GM12878 (cell line): ENCODE measurements around the gene CRHBP. TPM values are rescaled to one million over a fixed set of nuclear protein-coding genes. Genes with fewer than 3 reads are reported as not detected.

Experiments
- CHD2 ChIP-seq: IDR thresholded peaks from 2 replicates; pipeline ENCODE4 v1.6.1; 2011; ENCODE audit warnings: low read depth, low read length, improper control_type of control experiment, borderline replicate concordance
- FOS ChIP-seq: IDR thresholded peaks from 3 replicates; pipeline ENCODE4 v1.6.1; 2011; ENCODE audit warnings: borderline replicate concordance; ENCODE audit not compliant: insufficient read length; ENCODE audit errors: extremely low read depth
- HDAC6 ChIP-seq: fragments of 200-600 bp; sonication (generic); IDR thresholded peaks from one replicate; pipeline ENCODE4 v1.8.0; 2017; ENCODE audit warnings: antibody characterized with exemption; ENCODE audit not compliant: unreplicated experiment
- PML ChIP-seq: IDR thresholded peaks from 2 replicates; pipeline ENCODE4 v1.6.1; 2012; ENCODE audit warnings: low read length, inconsistent platforms
- ZNF217 ChIP-seq: fragments of 450-650 bp; IDR thresholded peaks from 2 replicates; pipeline ENCODE4 v1.6.1; 2017; ENCODE audit warnings: antibody characterized with exemption, mild to moderate bottlenecking
- polyA plus RNA-seq, 11 experiments: library from polyadenylated mRNA; depleted of rRNA in 4 of 11; unstranded in 6 of 11; stranded (reverse) in 5 of 11; fragments of >200 nt; fragmentation: Nextera tagmentation in 4 of 11; fragmentation: Illumina TruSeq in 1 of 11; extraction: Ambion mirVana in 4 of 11; extraction: Trizol in 1 of 11; gene quantifications; 1 replicate in 1 of 11; 2 replicates in 10 of 11; pipeline versions ENCODE4 v1.2.1 to v1.2.3, GENCODE V29; 2011 to 2016; ENCODE audit warnings: inconsistent platforms in 2 of 11, missing spikeins in 2 of 11, low read depth in 1 of 11
- total RNA-seq, 4 experiments: library from RNA; depleted of rRNA in 3 of 4; stranded (reverse); fragments of >200 nt in 3 of 4; fragmentation: Illumina TruSeq in 1 of 4; extraction: Trizol in 1 of 4; gene quantifications; 2 replicates each; pipeline versions ENCODE4 v1.2.1 to v1.2.3, GENCODE V29; 2013 to 2021
- TF ChIP-seq, protein P1 (sequence below): IDR thresholded peaks from 2 replicates; pipeline ENCODE4 v1.6.1; 2011; ENCODE audit warnings: low read depth, mild to moderate bottlenecking, low read length, moderate library complexity, borderline replicate concordance; ENCODE audit errors: extremely low read depth
- TF ChIP-seq, protein P2 (sequence below): IDR thresholded peaks from 2 replicates; pipeline ENCODE4 v1.6.1; 2012; ENCODE audit warnings: low read length, inconsistent platforms
- TF ChIP-seq, protein P3 (sequence below): fragments of 450-650 bp; IDR thresholded peaks from 2 replicates; pipeline ENCODE4 v1.6.1; 2018; ENCODE audit warnings: mild to moderate bottlenecking, low read depth, moderate library complexity; ENCODE audit not compliant: partially characterized antibody
- TF ChIP-seq, protein P4 (sequence below): IDR thresholded peaks from 2 replicates; pipeline ENCODE4 v1.6.1; 2012; ENCODE audit warnings: low read depth, low read length, improper control_type of control experiment
- TF ChIP-seq, protein P5 (sequence below): fragments of 450-650 bp; formaldehyde crosslinking; IDR thresholded peaks from 2 replicates; pipeline ENCODE4 v1.4.0; 2020; ENCODE audit warnings: mild to moderate bottlenecking, moderate library complexity
- TF ChIP-seq, protein P6 (sequence below): fragments of 450-650 bp; conservative IDR thresholded peaks from 2 replicates; pipeline ENCODE4 v1.6.1; 2017; ENCODE audit warnings: mild to moderate bottlenecking, moderate library complexity

The CRHBP gene
- total and polyA plus RNA-seq, 10 of the 15 experiments (the other 5 are each of a cell fraction or from before 2014, with no cell fraction given) = 0.04 to 0.32 TPM; not detected in 8

DNA sequence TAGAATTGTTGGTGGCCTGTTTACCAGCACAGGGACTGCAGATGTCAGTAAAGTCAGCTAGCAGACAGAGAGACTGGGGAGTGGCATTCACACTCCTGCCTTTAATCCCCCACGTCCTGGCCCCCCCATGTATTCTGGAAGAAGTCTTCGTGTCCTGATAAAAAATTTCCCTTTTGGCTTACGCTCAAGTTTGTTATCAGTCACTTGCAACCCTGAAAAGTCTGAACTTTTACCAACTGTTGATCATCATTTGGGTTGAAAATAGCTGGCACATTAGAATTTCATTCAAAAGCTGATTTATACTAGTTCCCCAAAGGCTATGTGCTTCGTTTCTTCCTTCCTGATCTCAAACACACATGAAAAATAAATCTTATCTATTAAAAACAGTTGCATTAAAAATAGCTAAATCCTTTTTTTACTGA lies 5.8 kb upstream of the CRHBP start (continued):
- no peak for TF ChIP-seq ZNF217
- TF ChIP-seq, protein P1, sequence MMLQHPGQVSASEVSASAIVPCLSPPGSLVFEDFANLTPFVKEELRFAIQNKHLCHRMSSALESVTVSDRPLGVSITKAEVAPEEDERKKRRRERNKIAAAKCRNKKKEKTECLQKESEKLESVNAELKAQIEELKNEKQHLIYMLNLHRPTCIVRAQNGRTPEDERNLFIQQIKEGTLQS = no peak
- TF ChIP-seq, protein P2, sequence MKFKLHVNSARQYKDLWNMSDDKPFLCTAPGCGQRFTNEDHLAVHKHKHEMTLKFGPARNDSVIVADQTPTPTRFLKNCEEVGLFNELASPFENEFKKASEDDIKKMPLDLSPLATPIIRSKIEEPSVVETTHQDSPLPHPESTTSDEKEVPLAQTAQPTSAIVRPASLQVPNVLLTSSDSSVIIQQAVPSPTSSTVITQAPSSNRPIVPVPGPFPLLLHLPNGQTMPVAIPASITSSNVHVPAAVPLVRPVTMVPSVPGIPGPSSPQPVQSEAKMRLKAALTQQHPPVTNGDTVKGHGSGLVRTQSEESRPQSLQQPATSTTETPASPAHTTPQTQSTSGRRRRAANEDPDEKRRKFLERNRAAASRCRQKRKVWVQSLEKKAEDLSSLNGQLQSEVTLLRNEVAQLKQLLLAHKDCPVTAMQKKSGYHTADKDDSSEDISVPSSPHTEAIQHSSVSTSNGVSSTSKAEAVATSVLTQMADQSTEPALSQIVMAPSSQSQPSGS = no peak
- TF ChIP-seq, protein P3, sequence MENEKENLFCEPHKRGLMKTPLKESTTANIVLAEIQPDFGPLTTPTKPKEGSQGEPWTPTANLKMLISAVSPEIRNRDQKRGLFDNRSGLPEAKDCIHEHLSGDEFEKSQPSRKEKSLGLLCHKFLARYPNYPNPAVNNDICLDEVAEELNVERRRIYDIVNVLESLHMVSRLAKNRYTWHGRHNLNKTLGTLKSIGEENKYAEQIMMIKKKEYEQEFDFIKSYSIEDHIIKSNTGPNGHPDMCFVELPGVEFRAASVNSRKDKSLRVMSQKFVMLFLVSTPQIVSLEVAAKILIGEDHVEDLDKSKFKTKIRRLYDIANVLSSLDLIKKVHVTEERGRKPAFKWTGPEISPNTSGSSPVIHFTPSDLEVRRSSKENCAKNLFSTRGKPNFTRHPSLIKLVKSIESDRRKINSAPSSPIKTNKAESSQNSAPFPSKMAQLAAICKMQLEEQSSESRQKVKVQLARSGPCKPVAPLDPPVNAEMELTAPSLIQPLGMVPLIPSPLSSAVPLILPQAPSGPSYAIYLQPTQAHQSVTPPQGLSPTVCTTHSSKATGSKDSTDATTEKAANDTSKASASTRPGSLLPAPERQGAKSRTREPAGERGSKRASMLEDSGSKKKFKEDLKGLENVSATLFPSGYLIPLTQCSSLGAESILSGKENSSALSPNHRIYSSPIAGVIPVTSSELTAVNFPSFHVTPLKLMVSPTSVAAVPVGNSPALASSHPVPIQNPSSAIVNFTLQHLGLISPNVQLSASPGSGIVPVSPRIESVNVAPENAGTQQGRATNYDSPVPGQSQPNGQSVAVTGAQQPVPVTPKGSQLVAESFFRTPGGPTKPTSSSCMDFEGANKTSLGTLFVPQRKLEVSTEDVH = no peak
- TF ChIP-seq FOS = no peak
- no peak for TF ChIP-seq CHD2
- TF ChIP-seq, protein P4, sequence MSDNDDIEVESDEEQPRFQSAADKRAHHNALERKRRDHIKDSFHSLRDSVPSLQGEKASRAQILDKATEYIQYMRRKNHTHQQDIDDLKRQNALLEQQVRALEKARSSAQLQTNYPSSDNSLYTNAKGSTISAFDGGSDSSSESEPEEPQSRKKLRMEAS = no peak
- TF ChIP-seq, protein P5, sequence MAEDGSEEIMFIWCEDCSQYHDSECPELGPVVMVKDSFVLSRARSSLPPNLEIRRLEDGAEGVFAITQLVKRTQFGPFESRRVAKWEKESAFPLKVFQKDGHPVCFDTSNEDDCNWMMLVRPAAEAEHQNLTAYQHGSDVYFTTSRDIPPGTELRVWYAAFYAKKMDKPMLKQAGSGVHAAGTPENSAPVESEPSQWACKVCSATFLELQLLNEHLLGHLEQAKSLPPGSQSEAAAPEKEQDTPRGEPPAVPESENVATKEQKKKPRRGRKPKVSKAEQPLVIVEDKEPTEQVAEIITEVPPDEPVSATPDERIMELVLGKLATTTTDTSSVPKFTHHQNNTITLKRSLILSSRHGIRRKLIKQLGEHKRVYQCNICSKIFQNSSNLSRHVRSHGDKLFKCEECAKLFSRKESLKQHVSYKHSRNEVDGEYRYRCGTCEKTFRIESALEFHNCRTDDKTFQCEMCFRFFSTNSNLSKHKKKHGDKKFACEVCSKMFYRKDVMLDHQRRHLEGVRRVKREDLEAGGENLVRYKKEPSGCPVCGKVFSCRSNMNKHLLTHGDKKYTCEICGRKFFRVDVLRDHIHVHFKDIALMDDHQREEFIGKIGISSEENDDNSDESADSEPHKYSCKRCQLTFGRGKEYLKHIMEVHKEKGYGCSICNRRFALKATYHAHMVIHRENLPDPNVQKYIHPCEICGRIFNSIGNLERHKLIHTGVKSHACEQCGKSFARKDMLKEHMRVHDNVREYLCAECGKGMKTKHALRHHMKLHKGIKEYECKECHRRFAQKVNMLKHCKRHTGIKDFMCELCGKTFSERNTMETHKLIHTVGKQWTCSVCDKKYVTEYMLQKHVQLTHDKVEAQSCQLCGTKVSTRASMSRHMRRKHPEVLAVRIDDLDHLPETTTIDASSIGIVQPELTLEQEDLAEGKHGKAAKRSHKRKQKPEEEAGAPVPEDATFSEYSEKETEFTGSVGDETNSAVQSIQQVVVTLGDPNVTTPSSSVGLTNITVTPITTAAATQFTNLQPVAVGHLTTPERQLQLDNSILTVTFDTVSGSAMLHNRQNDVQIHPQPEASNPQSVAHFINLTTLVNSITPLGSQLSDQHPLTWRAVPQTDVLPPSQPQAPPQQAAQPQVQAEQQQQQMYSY = no peak
- TF ChIP-seq HDAC6 = no peak
- TF ChIP-seq, protein P6, sequence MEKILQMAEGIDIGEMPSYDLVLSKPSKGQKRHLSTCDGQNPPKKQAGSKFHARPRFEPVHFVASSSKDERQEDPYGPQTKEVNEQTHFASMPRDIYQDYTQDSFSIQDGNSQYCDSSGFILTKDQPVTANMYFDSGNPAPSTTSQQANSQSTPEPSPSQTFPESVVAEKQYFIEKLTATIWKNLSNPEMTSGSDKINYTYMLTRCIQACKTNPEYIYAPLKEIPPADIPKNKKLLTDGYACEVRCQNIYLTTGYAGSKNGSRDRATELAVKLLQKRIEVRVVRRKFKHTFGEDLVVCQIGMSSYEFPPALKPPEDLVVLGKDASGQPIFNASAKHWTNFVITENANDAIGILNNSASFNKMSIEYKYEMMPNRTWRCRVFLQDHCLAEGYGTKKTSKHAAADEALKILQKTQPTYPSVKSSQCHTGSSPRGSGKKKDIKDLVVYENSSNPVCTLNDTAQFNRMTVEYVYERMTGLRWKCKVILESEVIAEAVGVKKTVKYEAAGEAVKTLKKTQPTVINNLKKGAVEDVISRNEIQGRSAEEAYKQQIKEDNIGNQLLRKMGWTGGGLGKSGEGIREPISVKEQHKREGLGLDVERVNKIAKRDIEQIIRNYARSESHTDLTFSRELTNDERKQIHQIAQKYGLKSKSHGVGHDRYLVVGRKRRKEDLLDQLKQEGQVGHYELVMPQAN = no peak
- no peak for TF ChIP-seq PML
